Measurements from ENCODE around the gene ZFP2.
A peak's percentile ranks its signal among the peaks of the same experiment; 100 is the strongest.

Gene ZFP2

GRCh38 chr5:178895615-178896571, at the start of gene ZFP2:
TSS of gene ZFP2 (plus strand) at chr5:178895913. CDS start at chr5:178931314, 35,401 bp downstream.
- no peak for TF ChIP-seq CTCF (IDR thresholded peaks at IDR 0.05; ENCODE audit: low read depth, low read length)
- peak within 1 kb of the TSS; percentile 74 for H3K4me3 ChIP-seq (ENCODE audit: low read depth, low read length)

DNA sequence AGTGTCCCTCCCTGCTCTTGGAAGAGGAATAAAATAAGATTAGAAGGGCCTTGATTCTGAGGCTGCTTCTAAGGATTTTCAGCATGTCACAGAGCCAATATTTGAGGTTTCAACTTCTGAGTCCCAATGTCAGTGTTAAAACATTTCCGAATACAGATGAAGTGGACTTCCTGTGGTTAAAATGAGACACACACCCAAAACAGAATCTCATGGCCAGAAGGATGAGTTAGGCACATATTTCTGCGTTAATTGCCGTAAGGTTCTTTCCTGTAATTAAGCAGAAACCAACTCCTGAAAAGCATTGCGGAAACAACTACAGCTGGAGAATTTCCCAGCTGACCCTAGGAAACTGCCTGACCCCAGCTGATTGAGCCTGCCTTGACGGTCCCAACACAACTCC, 46.4 kb upstream of the ZFP2 start:
- TF ChIP-seq CTCF (IDR thresholded peaks at IDR 0.05; ENCODE audit: low read depth, low read length): no peak
- H3K4me3 ChIP-seq (ENCODE audit: low read depth, low read length): no peak overlapping the region

DNA sequence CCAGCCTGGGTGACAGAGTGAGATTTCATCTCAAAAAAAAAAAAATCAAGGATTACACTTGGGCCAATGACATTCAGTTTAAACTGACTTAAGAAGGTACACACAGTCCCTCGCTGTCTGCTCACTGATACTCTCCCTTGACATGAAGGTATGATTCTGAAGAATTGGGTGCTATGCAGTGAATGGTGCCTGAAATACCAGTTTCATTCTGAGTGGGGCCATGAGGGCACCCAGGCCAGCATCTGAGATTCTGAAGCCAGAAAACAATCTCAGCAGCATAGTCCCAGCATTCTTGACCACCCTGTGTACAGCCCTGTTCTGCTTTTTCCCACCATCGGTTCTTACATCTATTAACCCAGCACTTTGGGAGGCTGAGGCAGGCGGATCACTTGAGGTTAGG, 43.8 kb upstream of the ZFP2 start:
- H3K4me3 ChIP-seq (ENCODE audit: low read depth, low read length): no peak overlapping the region
- no peak for TF ChIP-seq CTCF (IDR thresholded peaks at IDR 0.05; ENCODE audit: low read depth, low read length)

- no peak for TF ChIP-seq CTCF (IDR thresholded peaks at IDR 0.05; ENCODE audit: low read depth, low read length)
- no peak overlapping the region for H3K4me3 ChIP-seq (ENCODE audit: low read depth, low read length)
Measured at GRCh38 chr5:178854284-178854683, 41.4 kb upstream of the ZFP2 start.

- no peak for TF ChIP-seq CTCF (IDR thresholded peaks at IDR 0.05; ENCODE audit: low read depth, low read length)
- H3K4me3 ChIP-seq (ENCODE audit: low read depth, low read length): peak within 1 kb of the TSS; percentile 64
Measured at GRCh38 chr5:178859625-178860521, 35.8 kb upstream of the ZFP2 start, which contains the start of gene ZNF354B. TSS of gene ZNF354B (plus strand) at chr5:178859953. CDS start at chr5:178861048, 1,095 bp downstream.

- H3K4me3 ChIP-seq (ENCODE audit: low read depth, low read length): peak overlapping the region; percentile 64
Measured at GRCh38 chr5:178860615-178861014, 35.1 kb upstream of the ZFP2 start.

- H3K4me3 ChIP-seq (ENCODE audit: low read depth, low read length): no peak overlapping the region
- no peak for TF ChIP-seq CTCF (IDR thresholded peaks at IDR 0.05; ENCODE audit: low read depth, low read length)
Measured at GRCh38 chr5:178861627-178862026, 34.1 kb upstream of the ZFP2 start.

All from WI38 (cell line).